HFF-Myc (cell line): ENCODE data around the gene TNC.
A peak's percentile ranks its signal among the peaks of the same experiment; 100 is the strongest.

Source experiments
- DNase-seq: peaks from one replicate; pipeline ENCODE4 v3.0.0-alpha.2; 2011; ENCODE audit warnings: low read depth; ENCODE audit errors: extremely low read depth
- H3K4me3 ChIP-seq: replicated peaks from 2 replicates; pipeline ENCODE4 v1.5.1; 2011; ENCODE audit warnings: low read depth, mild to moderate bottlenecking, control low read depth, low read length
- CTCF ChIP-seq: IDR thresholded peaks from 2 replicates; pipeline ENCODE4 v1.5.1; 2012; ENCODE audit warnings: mild to moderate bottlenecking, low read depth, low read length, control low read depth; ENCODE audit errors: missing control alignments

The TNC gene

GRCh38 chr9:115115924-115116323, 2.0 kb downstream of the TNC start:
- peak overlapping the region; percentile 55 for H3K4me3 ChIP-seq
- DNase-seq, result no peak
- no peak for TF ChIP-seq CTCF

- no peak for DNase-seq
- H3K4me3 ChIP-seq, result peak overlapping the region; percentile 55
Measured at GRCh38 chr9:115115117-115115880, 2.7 kb downstream of the TNC start.

GRCh38 chr9:115114546-115114945, 3.4 kb downstream of the TNC start:
- DNase-seq, result no peak
- TF ChIP-seq CTCF, result no peak
- H3K4me3 ChIP-seq, result no peak overlapping the region

More at GRCh38 chr9:115115117-115115880, 2.7 kb downstream of the TNC start:
- TF ChIP-seq CTCF, result no peak

GRCh38 chr9:115114084-115114483, 3.9 kb downstream of the TNC start:
- TF ChIP-seq CTCF, result no peak
- no peak for DNase-seq
- H3K4me3 ChIP-seq, result no peak overlapping the region

- no peak overlapping the region for H3K4me3 ChIP-seq
- DNase-seq, result no peak
- TF ChIP-seq CTCF, result no peak
Measured at GRCh38 chr9:115111874-115112273, 6.1 kb downstream of the TNC start.

GRCh38 chr9:115109486-115109885, 8.5 kb downstream of the TNC start:
- no peak for TF ChIP-seq CTCF
- no peak overlapping the region for H3K4me3 ChIP-seq
- DNase-seq, result no peak

GRCh38 chr9:115107701-115108100, 10.3 kb downstream of the TNC start:
- no peak overlapping the region for H3K4me3 ChIP-seq
- no peak for DNase-seq
- no peak for TF ChIP-seq CTCF
